Measurements from ENCODE around the gene MATN3. TPM values are rescaled to one million over a fixed set of nuclear protein-coding genes. Genes with fewer than 3 reads are reported as not detected.

The MATN3 gene
- total and polyA plus RNA-seq, 9 of the 15 experiments (the other 6 are each of a cell fraction or from before 2014, with no cell fraction given) = not detected

DNA sequence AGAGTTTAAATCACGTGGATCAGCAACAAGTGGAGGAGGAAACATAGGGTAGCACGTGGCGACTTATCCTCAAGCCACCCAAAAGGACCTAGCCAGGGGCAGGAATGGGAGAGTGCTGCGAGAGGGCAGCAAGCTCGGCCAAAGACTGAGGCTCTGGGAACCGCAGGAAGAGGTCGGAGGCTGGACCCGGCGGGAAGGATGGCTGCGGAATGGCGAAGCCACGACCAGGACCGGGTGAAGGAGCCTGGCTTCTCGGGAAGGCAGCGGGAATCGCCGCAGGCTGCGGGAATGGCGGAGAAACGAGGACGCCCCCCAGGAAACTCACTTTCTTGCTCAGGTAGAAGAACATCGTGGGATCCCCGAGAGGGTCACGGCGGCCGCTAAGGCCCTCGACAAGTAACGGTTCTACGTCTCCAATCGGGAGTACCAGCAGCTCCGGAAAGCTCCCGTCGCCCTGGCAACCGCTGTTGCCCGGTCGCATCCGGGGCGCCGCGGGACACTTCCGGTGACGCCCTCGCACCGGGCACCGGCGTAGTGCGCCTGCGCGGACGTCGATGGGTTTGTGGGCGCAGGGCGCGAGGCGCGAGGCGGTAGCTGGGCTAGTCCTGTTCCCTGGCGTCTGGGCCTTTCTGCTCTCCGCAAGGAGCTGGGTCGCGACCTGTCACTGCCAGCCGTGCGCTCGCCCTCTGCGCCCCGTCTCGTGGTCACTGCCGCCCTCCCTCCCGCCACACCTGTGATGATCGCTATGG is 22.6 kb downstream of the MATN3 start, which contains the start of gene WDR35 (continued):
- TF ChIP-seq, protein P1, sequence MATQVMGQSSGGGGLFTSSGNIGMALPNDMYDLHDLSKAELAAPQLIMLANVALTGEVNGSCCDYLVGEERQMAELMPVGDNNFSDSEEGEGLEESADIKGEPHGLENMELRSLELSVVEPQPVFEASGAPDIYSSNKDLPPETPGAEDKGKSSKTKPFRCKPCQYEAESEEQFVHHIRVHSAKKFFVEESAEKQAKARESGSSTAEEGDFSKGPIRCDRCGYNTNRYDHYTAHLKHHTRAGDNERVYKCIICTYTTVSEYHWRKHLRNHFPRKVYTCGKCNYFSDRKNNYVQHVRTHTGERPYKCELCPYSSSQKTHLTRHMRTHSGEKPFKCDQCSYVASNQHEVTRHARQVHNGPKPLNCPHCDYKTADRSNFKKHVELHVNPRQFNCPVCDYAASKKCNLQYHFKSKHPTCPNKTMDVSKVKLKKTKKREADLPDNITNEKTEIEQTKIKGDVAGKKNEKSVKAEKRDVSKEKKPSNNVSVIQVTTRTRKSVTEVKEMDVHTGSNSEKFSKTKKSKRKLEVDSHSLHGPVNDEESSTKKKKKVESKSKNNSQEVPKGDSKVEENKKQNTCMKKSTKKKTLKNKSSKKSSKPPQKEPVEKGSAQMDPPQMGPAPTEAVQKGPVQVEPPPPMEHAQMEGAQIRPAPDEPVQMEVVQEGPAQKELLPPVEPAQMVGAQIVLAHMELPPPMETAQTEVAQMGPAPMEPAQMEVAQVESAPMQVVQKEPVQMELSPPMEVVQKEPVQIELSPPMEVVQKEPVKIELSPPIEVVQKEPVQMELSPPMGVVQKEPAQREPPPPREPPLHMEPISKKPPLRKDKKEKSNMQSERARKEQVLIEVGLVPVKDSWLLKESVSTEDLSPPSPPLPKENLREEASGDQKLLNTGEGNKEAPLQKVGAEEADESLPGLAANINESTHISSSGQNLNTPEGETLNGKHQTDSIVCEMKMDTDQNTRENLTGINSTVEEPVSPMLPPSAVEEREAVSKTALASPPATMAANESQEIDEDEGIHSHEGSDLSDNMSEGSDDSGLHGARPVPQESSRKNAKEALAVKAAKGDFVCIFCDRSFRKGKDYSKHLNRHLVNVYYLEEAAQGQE (IDR thresholded peaks at IDR 0.05; ENCODE audit: borderline replicate concordance) = peak; percentile 23
- TF ChIP-seq, protein P1 (CRISPR knock-in tag; IDR thresholded peaks at IDR 0.05; ENCODE audit: low read depth) = no peak
- TF ChIP-seq, protein P2, sequence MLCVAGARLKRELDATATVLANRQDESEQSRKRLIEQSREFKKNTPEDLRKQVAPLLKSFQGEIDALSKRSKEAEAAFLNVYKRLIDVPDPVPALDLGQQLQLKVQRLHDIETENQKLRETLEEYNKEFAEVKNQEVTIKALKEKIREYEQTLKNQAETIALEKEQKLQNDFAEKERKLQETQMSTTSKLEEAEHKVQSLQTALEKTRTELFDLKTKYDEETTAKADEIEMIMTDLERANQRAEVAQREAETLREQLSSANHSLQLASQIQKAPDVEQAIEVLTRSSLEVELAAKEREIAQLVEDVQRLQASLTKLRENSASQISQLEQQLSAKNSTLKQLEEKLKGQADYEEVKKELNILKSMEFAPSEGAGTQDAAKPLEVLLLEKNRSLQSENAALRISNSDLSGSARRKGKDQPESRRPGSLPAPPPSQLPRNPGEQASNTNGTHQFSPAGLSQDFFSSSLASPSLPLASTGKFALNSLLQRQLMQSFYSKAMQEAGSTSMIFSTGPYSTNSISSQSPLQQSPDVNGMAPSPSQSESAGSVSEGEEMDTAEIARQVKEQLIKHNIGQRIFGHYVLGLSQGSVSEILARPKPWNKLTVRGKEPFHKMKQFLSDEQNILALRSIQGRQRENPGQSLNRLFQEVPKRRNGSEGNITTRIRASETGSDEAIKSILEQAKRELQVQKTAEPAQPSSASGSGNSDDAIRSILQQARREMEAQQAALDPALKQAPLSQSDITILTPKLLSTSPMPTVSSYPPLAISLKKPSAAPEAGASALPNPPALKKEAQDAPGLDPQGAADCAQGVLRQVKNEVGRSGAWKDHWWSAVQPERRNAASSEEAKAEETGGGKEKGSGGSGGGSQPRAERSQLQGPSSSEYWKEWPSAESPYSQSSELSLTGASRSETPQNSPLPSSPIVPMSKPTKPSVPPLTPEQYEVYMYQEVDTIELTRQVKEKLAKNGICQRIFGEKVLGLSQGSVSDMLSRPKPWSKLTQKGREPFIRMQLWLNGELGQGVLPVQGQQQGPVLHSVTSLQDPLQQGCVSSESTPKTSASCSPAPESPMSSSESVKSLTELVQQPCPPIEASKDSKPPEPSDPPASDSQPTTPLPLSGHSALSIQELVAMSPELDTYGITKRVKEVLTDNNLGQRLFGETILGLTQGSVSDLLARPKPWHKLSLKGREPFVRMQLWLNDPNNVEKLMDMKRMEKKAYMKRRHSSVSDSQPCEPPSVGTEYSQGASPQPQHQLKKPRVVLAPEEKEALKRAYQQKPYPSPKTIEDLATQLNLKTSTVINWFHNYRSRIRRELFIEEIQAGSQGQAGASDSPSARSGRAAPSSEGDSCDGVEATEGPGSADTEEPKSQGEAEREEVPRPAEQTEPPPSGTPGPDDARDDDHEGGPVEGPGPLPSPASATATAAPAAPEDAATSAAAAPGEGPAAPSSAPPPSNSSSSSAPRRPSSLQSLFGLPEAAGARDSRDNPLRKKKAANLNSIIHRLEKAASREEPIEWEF (CRISPR knock-in tag; IDR thresholded peaks at IDR 0.05) = no peak
- TF ChIP-seq, protein P3, sequence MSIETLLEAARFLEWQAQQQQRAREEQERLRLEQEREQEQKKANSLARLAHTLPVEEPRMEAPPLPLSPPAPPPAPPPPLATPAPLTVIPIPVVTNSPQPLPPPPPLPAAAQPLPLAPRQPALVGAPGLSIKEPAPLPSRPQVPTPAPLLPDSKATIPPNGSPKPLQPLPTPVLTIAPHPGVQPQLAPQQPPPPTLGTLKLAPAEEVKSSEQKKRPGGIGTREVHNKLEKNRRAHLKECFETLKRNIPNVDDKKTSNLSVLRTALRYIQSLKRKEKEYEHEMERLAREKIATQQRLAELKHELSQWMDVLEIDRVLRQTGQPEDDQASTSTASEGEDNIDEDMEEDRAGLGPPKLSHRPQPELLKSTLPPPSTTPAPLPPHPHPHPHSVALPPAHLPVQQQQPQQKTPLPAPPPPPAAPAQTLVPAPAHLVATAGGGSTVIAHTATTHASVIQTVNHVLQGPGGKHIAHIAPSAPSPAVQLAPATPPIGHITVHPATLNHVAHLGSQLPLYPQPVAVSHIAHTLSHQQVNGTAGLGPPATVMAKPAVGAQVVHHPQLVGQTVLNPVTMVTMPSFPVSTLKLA (conservative IDR thresholded peaks at IDR 0.05) = peak; percentile 87 to 92
- TF ChIP-seq SREBF1 (IDR thresholded peaks at IDR 0.05; ENCODE audit: borderline replicate concordance, low read depth, low read length) = no peak
- TF ChIP-seq ZNF282 (CRISPR knock-in tag; IDR thresholded peaks at IDR 0.05) = no peak
- TF ChIP-seq, protein P4, sequence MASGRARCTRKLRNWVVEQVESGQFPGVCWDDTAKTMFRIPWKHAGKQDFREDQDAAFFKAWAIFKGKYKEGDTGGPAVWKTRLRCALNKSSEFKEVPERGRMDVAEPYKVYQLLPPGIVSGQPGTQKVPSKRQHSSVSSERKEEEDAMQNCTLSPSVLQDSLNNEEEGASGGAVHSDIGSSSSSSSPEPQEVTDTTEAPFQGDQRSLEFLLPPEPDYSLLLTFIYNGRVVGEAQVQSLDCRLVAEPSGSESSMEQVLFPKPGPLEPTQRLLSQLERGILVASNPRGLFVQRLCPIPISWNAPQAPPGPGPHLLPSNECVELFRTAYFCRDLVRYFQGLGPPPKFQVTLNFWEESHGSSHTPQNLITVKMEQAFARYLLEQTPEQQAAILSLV (tag; IDR thresholded peaks at IDR 0.05) = no peak
- no peak for TF ChIP-seq RB1 (IDR thresholded peaks at IDR 0.05; ENCODE audit: low read depth)
- no peak; the same call in 1 of the 2 replicates for TF ChIP-seq FOXK1 (CRISPR knock-in tag; IDR thresholded peaks at IDR 0.05; ENCODE audit: borderline replicate concordance)
- no peak for TF ChIP-seq PHTF2 (CRISPR knock-in tag; IDR thresholded peaks at IDR 0.05)
- no peak for TF ChIP-seq SLC30A9 (CRISPR knock-in tag; IDR thresholded peaks at IDR 0.05)

All from K562 (cell line).